A549 (cell line): Measurements from ENCODE around the gene CHRNB2. TPM values are rescaled to one million over a fixed set of nuclear protein-coding genes. Genes with fewer than 3 reads are reported as not detected.

Experiments
- ATAC-seq, 2 experiments: fragments of 200-7000 bp in 1 of 2; fragments of >200 bp in 1 of 2; cut with Nextera tagmentation in 1 of 2; cut with Tn5 transposase in 1 of 2; 3 replicates each; pipeline versions ENCODE4 v1.8.0 to v1.9.1; 2018 to 2020; ENCODE audit warnings: mild to moderate bottlenecking in 1 of 2, moderate library complexity in 1 of 2
- CTCF ChIA-PET: fragments of 300-600 bp; sonication (Branson Sonifier 250); formaldehyde crosslinking; extraction: SDS; loops from one replicate; lab custom pipeline; 2021; ENCODE audit warnings: antibody characterized with exemption, inconsistent platforms; lab: Yijun Ruan, JAX
- POLR2A ChIA-PET: fragments of 350-600 bp; formaldehyde crosslinking; extraction: SDS; loops from one replicate; lab custom pipeline; 2021; ENCODE audit warnings: antibody characterized with exemption, inconsistent platforms; lab: Yijun Ruan, JAX
- DNase-seq, 2 experiments: peaks; one replicate each; pipeline versions ENCODE4 v3.0.0 to v3.0.0-alpha.2; 2011 to 2016; ENCODE audit warnings: low read depth in 1 of 2, low spot score in 1 of 2
- FAIRE-seq: peaks from 2 replicates; lab custom pipeline; 2011; peaks lifted over from hg19 to GRCh38; lab: Jason Lieb, UNC
- H3K27ac ChIP-seq, 2 experiments: fragments of >200 bp; sonication (Bioruptor Twin); formaldehyde crosslinking; 3 replicates each; pipeline ENCODE4 v1.5.1; 2016 to 2017
- H3K4me1 ChIP-seq: fragments of >200 bp; sonication (Bioruptor Twin); formaldehyde crosslinking; 3 replicates; pipeline ENCODE4 v1.6.1; 2016
- H3K4me2 ChIP-seq: fragments of >200 bp; sonication (Bioruptor Twin); formaldehyde crosslinking; 3 replicates; pipeline ENCODE4 v1.6.1; 2016
- H3K4me3 ChIP-seq: fragments of >200 bp; sonication (Bioruptor Twin); formaldehyde crosslinking; 3 replicates; pipeline ENCODE4 v1.5.1; 2016
- H3K9me3 ChIP-seq: fragments of >200 bp; sonication (Bioruptor Twin); formaldehyde crosslinking; 3 replicates; pipeline ENCODE4 v1.6.1; 2016
- CBX2 ChIP-seq: fragments of 200-600 bp; sonication (generic); IDR thresholded peaks from 2 replicates; pipeline ENCODE4 v1.6.1; 2016; ENCODE audit warnings: low read depth, mild to moderate bottlenecking, borderline replicate concordance
- CEBPB ChIP-seq, 2 experiments: fragments of >200 bp in 1 of 2; sonication (Bioruptor Twin) in 1 of 2; formaldehyde crosslinking in 1 of 2; IDR thresholded peaks; 2 replicates each; pipeline ENCODE4 v1.6.1; 2012 to 2016
- CHD2 ChIP-seq: fragments of 150-350 bp; IDR thresholded peaks from 2 replicates; pipeline ENCODE4 v1.6.1; 2014; ENCODE audit warnings: low read length; ENCODE audit not compliant: partially characterized antibody
- EP300 ChIP-seq, 2 experiments: fragments of >200 bp; sonication (Bioruptor Twin); formaldehyde crosslinking; IDR thresholded peaks; 2 replicates in 1 of 2; 3 replicates in 1 of 2; pipeline ENCODE4 v1.6.1; 2016 to 2017
- GATA3 ChIP-seq: IDR thresholded peaks from 2 replicates; pipeline ENCODE4 v1.6.1; 2012; ENCODE audit warnings: borderline replicate concordance
- JUN ChIP-seq, 2 experiments: fragments of >200 bp; sonication (Bioruptor Twin); formaldehyde crosslinking; IDR thresholded peaks; 2 replicates in 1 of 2; 3 replicates in 1 of 2; pipeline ENCODE4 v1.6.1; 2016 to 2017
- KDM1A ChIP-seq: fragments of 200-600 bp; sonication (generic); IDR thresholded peaks from 2 replicates; pipeline ENCODE4 v1.6.1; 2016; ENCODE audit warnings: low read depth, mild to moderate bottlenecking
- KDM5A ChIP-seq: fragments of 200-600 bp; sonication (generic); IDR thresholded peaks from 2 replicates; pipeline ENCODE4 v1.6.1; 2016; ENCODE audit warnings: antibody characterized with exemption, mild to moderate bottlenecking
- MAFK ChIP-seq: fragments of 450-650 bp; IDR thresholded peaks from 2 replicates; pipeline ENCODE4 v1.6.1; 2014; ENCODE audit not compliant: partially characterized antibody
- MAZ ChIP-seq: fragments of 150-350 bp; IDR thresholded peaks from 2 replicates; pipeline ENCODE4 v1.6.1; 2014; ENCODE audit warnings: antibody characterized with exemption, low read depth, low read length, borderline replicate concordance
- PHF8 ChIP-seq: fragments of 200-600 bp; sonication (generic); IDR thresholded peaks from 2 replicates; pipeline ENCODE4 v1.6.1; 2016; ENCODE audit warnings: low read depth, mild to moderate bottlenecking, antibody characterized with exemption, moderate library complexity, borderline replicate concordance
- RFX5 ChIP-seq: fragments of 450-650 bp; IDR thresholded peaks from 2 replicates; pipeline ENCODE4 v1.7.1; 2014; ENCODE audit warnings: antibody characterized with exemption, mild to moderate bottlenecking, moderate library complexity
- ZC3H11A ChIP-seq: fragments of 450-650 bp; IDR thresholded peaks from 2 replicates; pipeline ENCODE4 v1.6.1; 2014; ENCODE audit warnings: antibody characterized with exemption, mild to moderate bottlenecking
- ZFP36 ChIP-seq: fragments of 450-650 bp; IDR thresholded peaks from 2 replicates; pipeline ENCODE4 v1.6.1; 2014; ENCODE audit warnings: borderline replicate concordance; ENCODE audit not compliant: partially characterized antibody
- ZNF302 ChIP-seq: fragments of 250-450 bp; sonication (Bioruptor Pico); IDR thresholded peaks from 2 replicates; pipeline ENCODE4 v1.9.0; 2021; ENCODE audit warnings: inconsistent platforms, mild to moderate bottlenecking, moderate library complexity
- ZSCAN20 ChIP-seq: fragments of 250-450 bp; sonication (Bioruptor Pico); IDR thresholded peaks from 2 replicates; pipeline ENCODE4 v1.8.0; 2022; ENCODE audit warnings: mild to moderate bottlenecking, moderate library complexity
- WGBS: methylation state at CpG from one replicate; pipeline ENCODE4 v1.1.6; 2017; ENCODE audit errors: missing lambda C conversion rate; 5-methylcytosine and 5-hydroxymethylcytosine counted together
- polyA plus RNA-seq, 4 experiments: library from polyadenylated mRNA; depleted of rRNA in 3 of 4; stranded (reverse); fragments of >200 nt; fragmentation: RNase III in 1 of 4; extraction: RNeasy Plus Mini Kit Qiagen cat#74134 plus additional on column Dnase treatment in 1 of 4; gene quantifications; 2 replicates in 3 of 4; 3 replicates in 1 of 4; pipeline ENCODE4 v1.2.3, GENCODE V29; 2011 to 2017
- TF ChIP-seq, protein P1 (sequence below): fragments of 250-450 bp; sonication (Bioruptor Pico); IDR thresholded peaks from 2 replicates; pipeline ENCODE4 v1.5.0; 2020; ENCODE audit warnings: low read depth, mild to moderate bottlenecking, moderate library complexity
- TF ChIP-seq, protein P2 (sequence below): fragments of 150-350 bp; IDR thresholded peaks from 2 replicates; pipeline ENCODE4 v1.6.1; 2014; ENCODE audit warnings: low read depth, mild to moderate bottlenecking, low read length
- TF ChIP-seq, protein P3 (sequence below): IDR thresholded peaks from 2 replicates; pipeline ENCODE4 v1.6.1; 2012

Gene CHRNB2
- polyA plus RNA-seq, 2 of the 4 experiments (the other 2 are of a cell fraction) = 0.21 TPM

DNA sequence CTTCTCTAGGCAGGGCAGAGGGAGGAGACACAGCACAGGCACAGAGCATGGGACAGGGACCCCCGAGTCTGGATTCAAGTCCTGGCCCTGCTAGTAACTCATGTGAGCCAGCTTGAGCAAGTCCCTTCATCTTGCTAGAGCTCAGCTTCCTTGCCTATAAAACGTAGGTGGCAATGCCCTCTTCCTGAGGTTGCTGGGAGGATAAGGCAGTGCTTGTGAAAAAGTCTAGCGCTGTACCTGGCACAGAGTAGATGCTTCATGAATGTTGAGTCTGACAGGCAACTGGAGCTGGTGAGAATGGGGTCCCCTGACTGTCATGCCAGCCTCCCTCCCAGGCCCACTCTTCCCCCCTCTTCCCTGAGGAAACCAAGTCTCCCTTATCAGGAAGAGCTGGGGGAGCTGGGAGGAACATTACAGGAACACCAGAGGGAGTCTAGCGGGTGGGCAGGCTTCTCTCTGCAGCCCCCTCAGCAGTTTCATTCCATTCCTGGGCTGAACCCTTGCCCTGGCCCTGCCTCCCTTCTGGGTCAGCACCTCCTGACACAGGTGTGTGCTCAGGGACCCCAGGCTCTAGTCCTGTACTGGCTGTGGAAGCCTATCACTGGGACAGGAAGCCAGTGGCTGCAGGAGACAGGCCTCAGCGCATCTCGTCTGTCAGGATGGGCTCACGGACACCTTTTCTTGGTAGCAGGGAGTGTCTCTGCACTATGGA, 9.9 kb downstream of the CHRNB2 start:
- WGBS = 81% methylated on average over 7 of the region's 7 CpGs
- TF ChIP-seq RFX5 (no peak), ZSCAN20 (CRISPR knock-in tag) (no peak)
- ChIA-PET POLR2A (interaction anchor here (1.9 kb wide), 1 partner anchor 10 kb away, joined by 6 read pairs; the partner anchor contains the start of gene CHRNB2), CTCF (interaction anchor here (0.8 to 2.5 kb wide), 6 partner anchors 18 to 301 kb away, joined by 3 to 11 read pairs (median 4); no protein-coding TSS in a partner anchor)
- Histone ChIP-seq H3K9me3 (no peaks in the 10 kb centered on the region), H3K4me3 (no peak overlapping the region), H3K4me1 (no peaks in the 10 kb centered on the region), H3K27ac (no peak overlapping the region), H3K4me2 (no peak overlapping the region)
- ATAC-seq (no peak), DNase-seq (no peak), FAIRE-seq (no peak)

DNA sequence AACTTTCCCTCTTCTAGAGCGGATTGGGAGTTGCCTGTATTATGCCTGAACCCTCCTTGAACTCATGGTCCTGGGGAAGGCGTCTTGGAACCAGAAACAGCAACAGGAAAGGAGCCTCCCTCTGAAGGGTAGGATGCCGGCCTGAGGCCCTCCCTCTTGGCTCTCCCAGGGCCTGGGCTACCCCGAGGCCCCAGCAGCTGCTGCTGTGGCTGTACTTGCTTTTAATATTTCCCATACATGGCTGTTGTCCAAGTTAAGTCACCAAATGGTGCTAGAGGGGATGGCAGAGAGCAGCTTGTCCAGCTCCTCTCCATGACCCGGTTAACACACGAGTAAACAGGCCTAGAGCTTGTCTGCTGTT, 10.5 kb downstream of the CHRNB2 start:
- POLR2A ChIA-PET = interaction anchor here (0.8 to 1.9 kb wide), 2 partner anchors 10 kb away, joined by 3 to 6 read pairs; partner anchors contain the start of gene CHRNB2
- Histone ChIP-seq H3K4me3 (no peak overlapping the region), H3K4me2 (no peak overlapping the region), H3K4me1 (no peaks in the 10 kb centered on the region), H3K9me3 (no peaks in the 10 kb centered on the region), H3K27ac (no peak overlapping the region)
- WGBS = 88% methylated on average over 6 of the region's 6 CpGs
- DNase-seq (no peak), ATAC-seq (no peak), FAIRE-seq (no peak)
- TF ChIP-seq CBX2 (no peak), JUN (IDR thresholded peaks at IDR 0.05) (no peak), CHD2 (no peak), EP300 (IDR thresholded peaks at IDR 0.05) (no peak), CEBPB (IDR thresholded peaks at IDR 0.05) (no peak), GATA3 (no peak), ZNF302 (CRISPR knock-in tag) (no peak), PHF8 (no peak)
- TF ChIP-seq, protein P1, sequence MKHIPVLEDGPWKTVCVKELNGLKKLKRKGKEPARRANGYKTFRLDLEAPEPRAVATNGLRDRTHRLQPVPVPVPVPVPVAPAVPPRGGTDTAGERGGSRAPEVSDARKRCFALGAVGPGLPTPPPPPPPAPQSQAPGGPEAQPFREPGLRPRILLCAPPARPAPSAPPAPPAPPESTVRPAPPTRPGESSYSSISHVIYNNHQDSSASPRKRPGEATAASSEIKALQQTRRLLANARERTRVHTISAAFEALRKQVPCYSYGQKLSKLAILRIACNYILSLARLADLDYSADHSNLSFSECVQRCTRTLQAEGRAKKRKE = no peak
- TF ChIP-seq, protein P2, sequence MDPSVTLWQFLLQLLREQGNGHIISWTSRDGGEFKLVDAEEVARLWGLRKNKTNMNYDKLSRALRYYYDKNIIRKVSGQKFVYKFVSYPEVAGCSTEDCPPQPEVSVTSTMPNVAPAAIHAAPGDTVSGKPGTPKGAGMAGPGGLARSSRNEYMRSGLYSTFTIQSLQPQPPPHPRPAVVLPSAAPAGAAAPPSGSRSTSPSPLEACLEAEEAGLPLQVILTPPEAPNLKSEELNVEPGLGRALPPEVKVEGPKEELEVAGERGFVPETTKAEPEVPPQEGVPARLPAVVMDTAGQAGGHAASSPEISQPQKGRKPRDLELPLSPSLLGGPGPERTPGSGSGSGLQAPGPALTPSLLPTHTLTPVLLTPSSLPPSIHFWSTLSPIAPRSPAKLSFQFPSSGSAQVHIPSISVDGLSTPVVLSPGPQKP = no peak
- CTCF ChIA-PET = interaction anchor here (0.8 to 1.7 kb wide), 4 partner anchors 11 to 182 kb away, joined by 3 to 5 read pairs (median 4); no protein-coding TSS in a partner anchor

DNA sequence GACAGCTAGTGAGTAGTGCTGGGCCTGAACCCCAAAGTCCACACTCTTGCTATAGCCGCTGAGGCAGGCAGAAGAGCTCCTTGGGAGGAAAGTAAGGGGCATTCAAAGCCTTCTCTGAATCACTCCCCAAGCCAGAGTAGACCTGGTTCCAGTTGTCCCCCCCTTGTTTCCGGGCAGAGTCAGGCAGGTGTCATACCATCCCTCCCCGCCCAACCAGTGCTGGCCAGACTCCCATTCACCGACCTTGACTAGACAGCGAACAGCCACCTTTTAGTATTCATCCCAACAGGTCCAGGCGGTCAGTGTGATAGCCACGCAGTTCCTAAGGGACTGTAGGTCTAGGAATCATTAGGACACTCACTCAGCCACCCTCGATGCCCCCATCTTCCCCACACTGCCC, 11.8 kb downstream of the CHRNB2 start:
- no peak overlapping the region for H3K27ac ChIP-seq
- CTCF ChIA-PET = interaction anchor here (0.6 to 2.3 kb wide), 4 partner anchors 11 to 339 kb away, joined by 3 to 5 read pairs (median 3); no protein-coding TSS in a partner anchor
- no peak for DNase-seq
- POLR2A ChIA-PET = no interaction called here
- H3K4me2 ChIP-seq = no peak overlapping the region
- TF ChIP-seq MAFK (no peak), MAZ (no peak), ZFP36 (no peak), CBX2 (no peak), KDM1A (no peak), KDM5A (no peak), ZC3H11A (no peak)
- TF ChIP-seq, protein P3, sequence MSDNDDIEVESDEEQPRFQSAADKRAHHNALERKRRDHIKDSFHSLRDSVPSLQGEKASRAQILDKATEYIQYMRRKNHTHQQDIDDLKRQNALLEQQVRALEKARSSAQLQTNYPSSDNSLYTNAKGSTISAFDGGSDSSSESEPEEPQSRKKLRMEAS = no peak
- TF ChIP-seq, all 56 proteins: peak for 0
- Histone ChIP-seq H3K9me3 (no peaks in the 10 kb centered on the region), H3K4me1 (no peaks in the 10 kb centered on the region), H3K4me3 (no peak overlapping the region)
- WGBS = 93% methylated on average over 8 of the region's 8 CpGs
- ATAC-seq = no peak
- no peak for FAIRE-seq
